GM19238 (cell line): ENCODE measurements around the gene CRYBG2.
A peak's percentile ranks its signal among the peaks of the same experiment; 100 is the strongest.

Experiments used
- DNase-seq: peaks from one replicate; pipeline ENCODE4 v3.0.0; 2011; ENCODE audit warnings: low spot score; ENCODE audit not compliant: insufficient read length

CRYBG2 gene

DNA sequence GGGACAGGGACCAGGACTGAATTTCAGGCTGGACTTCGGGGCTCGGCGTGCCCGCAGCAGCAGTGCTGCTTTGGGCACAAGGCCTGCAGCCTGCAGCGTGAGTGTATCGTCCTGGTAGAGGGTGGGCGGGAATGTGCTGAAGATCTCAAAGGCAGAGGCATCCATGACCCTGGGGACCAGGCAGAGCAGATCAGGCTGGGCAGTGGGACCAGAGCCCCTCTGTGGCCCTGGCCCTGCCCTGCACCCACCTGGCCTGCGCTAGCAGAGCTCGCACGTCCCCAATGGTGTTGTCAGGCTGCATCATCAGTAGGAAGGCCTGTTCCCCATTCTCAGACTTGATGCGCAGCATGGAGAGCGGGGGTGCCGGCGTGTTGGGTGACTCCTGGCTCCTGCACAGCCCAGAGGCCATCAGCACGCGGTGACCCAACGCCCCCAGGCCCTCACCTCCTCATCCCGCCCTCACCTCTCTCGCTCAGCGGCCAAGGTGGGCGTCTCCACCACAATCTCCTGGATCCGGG, 71.5 kb downstream of the CRYBG2 start:
- DNase-seq, result no peak

DNA sequence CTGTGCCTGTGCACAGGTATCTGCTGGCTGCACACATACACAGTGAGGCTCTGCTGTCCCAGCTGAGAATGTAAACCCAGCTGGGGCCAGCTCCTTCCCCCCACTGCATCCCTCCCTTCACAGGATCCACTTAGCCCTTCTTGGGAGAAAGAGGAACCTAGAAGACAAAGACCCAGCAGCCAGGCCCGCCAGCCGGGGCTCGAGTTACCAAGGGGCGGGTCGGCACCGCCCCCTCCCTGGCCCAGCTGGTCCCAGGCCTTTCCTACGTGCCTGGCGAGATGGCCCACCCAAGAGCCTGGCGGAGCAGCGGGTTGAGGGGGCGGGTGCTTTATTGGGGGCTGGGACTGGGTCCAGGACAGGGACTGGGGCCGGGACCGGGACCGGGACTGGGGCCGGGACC, 72.0 kb downstream of the CRYBG2 start:
- no peak for DNase-seq

DNA sequence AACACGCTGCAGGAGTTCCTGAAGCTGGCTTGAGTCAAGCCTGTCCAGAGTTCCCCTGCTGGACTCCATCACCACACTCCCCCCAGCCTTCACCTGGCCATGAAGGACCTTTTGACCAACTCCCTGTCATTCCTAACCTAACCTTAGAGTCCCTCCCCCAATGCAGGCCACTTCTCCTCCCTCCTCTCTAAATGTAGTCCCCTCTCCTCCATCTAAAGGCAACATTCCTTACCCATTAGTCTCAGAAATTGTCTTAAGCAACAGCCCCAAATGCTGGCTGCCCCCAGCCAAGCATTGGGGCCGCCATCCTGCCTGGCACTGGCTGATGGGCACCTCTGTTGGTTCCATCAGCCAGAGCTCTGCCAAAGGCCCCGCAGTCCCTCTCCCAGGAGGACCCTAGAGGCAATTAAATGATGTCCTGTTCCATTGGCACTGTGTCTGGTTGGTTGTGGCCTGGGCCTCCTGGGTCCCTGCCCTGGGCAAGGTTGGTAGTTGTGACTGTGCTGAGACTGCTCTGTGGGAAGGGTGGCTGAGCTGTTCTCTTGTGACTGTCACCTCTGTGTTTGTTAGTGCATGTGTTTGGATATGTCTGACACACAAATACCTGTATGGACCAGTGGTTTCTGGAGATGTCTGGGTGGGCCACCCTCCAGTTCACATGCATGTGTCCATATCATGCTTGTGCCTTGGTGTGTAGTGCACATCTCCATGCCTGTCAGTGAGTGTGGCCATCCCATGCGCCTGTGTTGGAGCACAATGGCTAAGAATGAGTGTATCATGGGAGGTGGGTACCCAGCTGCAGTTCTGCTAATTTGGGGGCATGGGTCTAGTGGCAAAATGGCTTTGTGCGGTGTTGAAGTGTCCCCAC, 72.6 kb downstream of the CRYBG2 start:
- no peak for DNase-seq

DNA sequence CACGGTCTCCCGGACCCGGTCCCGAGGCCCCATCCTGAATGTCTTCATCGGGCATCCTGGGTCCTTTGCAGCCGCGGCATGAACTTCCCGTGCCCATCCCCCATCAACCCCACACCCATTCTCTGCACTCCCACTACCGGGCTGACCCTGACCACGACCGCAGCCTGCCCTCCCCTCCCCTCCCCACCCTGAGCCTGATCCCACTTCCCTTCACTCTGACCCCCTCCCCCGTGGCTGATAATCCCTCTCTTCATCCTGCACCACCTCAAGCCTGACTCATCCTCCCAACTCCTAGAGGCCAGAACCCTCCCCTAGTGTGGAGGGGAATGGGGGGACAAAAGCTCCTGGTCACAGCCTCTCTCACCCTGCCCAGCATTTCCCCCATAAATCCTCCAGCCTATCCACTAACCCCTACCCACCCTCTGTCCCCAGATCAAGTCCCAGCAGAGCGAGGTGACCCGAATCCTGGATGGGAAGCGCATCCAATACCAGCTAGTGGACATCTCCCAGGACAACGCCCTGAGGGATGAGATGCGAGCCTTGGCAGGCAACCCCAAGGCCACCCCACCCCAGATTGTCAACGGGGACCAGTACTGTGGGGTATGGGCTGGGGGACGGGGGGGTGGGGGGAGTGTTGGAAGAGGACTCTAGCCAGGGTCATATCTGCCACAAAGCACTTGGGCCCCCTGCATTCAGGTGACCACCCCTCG, 73.4 kb downstream of the CRYBG2 start:
- DNase-seq, result peak; percentile 30

DNA sequence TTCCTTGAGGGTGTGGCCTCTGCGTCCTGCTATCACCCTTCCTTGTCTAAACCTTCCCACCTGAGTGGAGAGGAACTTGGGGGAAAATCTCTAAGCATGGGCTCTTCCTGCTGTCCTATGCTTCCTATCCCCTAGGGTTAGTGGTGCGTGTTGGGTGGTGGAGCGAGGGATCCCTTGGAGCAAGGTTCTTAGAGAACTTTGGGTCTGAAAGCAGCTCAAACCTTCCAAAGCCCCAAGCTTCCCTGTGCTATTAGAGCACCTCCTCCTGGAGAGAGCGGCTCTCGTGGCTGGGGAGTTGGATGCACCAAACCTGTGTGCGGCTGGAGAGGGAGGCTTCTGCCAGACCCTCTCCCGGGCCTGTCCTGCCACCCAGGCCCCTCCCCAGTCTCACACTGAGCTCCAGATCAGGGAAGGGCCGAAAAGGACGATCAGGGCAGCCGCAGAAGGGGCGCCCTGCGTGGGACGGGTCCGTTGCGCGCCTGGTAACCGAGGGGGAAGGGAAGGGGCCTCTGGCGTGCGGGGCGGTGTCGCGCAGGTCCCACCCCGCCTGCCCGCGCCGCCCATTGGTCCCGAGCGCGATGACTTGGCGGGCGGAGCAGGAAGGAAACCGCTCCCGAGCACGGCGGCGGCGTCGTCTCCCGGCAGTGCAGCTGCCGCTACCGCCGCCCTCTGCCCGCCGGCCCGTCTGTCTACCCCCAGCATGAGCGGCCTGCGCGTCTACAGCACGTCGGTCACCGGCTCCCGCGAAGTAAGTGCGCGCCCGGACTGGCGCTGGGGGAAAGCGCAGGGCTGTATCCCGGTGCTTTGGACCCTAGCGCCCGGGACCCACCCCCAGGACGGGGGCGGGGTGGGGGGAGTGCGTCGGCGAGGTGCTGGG, 74.2 kb downstream of the CRYBG2 start, which contains the start of gene SH3BGRL3:
Gene SH3BGRL3 (plus strand): TSS at position 631 of the 877 bp plus-strand sequence. CDS start 70 bp downstream, at position 701.
- peak; percentile 89 for DNase-seq

DNA sequence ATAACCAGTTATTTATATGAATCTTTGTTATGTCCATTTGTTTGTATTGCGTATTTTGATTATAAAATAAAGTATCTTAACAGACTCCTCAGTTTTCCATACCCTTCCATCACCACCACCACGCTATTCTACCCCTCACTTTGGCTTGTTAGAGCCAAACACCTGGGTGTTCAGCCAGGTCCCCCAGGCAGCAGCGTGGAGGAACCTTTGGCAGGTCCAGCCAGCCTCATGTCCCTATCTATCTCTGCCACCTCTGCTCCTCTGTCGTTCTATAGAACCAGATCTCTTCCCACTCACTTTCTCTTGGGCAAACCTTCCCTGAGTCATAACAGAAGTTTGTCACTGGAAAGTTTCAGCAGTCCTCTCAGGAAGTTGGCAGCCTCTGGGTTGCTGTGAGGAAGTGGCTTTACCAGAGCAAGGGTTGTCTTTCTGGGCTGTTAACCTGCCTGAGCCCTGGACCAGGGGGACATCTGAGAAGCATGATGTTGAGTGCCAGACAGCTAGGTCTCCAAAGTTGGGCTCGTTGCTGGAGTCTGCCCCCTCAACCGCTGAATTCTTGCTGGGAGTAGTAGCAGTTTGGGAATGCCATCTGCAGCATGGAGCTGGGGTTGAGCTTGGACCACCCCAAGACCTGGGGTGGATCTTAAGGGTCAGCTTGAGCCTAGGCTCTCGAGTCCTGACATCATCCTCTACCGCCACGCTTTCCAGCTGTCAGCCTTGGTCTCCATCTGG, 75.0 kb downstream of the CRYBG2 start:
- DNase-seq, result no peak

DNA sequence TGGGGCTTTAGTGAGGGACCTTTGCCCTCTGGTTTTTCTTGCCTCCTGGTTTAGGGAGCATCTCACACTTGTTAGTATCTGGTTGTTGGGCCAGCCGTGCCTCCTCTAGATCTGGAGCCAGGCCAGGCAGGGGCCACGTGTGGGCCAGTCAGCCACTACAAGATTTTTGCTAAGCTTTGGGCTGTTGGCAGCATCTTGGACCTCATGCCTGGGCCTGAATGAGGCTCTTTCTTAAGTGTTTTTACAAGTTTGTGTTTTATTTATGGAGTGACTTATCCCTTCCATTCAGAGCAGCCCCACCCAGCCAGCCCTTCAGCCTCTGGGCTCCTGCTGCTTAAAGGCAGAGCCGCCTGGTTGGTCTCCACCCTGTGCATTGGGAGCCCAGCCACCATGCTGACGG, 75.6 kb downstream of the CRYBG2 start:
- DNase-seq, result no peak

DNA sequence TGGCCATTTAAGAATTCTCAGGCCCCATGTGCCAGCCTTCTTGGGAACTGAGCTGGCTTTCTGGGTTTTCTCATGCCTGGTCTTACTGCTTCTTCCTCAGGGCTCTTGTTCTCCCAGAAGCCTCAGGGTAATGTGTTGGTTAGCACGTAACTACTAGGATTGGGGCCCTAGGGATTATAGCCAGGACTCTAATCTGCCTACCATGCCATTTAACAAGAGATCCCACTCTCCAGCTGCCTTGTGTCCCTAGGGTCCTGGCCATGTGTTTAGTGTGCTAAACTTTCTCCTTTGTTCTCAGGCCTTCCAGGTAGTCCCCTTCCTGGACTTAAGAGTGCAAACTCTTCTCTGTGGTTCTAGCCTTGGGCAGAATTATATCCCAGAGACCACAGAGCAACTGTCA, 76.2 kb downstream of the CRYBG2 start:
- no peak for DNase-seq

DNA sequence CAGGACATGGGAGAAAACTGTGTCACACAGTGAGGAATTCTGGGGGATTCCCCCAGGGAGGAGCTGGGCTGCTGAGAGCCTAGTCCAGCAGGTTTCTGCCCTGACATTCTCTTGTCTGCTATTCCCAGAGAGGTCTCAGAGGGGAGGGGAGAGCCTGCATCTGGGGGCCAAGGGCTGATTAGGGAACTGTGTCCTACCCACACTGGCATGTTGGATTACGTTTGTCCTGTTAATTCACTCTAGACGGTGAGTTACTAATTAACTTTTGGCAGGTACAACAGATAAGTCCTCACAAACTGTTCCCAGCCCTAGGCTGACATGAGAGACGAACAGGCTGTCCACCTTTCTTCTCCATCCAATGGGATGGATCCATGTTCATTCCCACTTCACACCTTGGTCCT, 76.7 kb downstream of the CRYBG2 start:
- no peak for DNase-seq

DNA sequence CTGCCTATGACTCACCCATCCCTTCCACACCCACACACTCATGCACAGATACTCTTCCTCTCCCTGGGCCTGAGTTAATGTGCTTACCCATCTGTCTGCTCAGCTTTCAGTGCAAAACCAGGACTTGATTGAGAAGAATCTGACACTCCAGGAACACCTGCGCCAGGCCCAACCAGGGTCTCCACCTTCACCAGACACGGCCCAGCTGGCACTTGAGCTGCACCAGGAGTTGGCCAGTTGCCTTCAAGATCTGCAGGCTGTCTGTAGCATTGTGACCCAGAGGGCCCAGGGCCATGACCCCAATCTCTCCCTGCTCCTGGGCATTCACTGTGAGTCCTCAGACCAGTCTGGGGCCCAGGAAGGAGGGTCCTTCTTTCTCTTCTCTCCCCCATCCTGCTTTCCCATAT, 77.5 kb downstream of the CRYBG2 start:
- no peak for DNase-seq

DNA sequence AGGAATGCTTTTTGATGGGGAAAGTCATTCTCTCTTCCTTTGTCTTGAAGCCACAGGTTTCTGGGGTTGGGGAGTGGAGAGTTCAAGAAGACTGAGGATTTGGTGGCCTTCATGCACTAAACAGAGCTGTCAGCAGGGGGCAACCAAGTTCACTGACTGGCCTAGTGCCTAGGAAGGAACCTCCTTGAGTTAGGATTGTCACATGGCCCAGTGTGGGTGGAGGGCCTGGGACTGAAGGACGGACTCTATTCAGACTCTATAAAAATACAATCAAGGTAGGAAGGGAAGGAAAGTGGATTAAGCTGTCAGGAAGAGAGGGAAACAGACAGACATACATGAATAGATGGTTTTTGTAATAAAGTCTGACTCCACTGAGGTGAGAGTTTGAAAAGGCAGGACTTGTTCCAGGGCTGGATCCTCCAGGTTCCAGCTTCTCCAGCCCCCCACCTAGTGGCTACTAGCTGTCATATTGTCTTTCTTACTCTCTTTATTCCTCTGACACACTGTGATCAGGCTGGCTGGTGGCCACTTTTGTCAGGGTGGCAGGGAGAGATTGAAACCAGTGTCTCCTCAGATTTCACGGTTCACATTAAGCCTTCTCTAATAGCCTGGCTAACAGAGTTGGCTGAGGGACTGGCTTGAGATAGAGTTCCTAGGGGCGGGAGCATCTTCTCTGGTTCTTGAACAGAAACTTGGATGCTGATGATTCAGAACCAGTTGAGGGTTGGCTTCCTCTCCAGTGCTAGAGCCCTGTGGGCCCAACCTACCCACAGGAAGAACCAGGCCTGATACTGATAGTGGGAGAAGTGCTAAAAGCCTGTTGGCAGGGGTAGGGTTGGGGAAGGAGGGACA, 78.1 kb downstream of the CRYBG2 start:
- DNase-seq, result peak; percentile 78

DNA sequence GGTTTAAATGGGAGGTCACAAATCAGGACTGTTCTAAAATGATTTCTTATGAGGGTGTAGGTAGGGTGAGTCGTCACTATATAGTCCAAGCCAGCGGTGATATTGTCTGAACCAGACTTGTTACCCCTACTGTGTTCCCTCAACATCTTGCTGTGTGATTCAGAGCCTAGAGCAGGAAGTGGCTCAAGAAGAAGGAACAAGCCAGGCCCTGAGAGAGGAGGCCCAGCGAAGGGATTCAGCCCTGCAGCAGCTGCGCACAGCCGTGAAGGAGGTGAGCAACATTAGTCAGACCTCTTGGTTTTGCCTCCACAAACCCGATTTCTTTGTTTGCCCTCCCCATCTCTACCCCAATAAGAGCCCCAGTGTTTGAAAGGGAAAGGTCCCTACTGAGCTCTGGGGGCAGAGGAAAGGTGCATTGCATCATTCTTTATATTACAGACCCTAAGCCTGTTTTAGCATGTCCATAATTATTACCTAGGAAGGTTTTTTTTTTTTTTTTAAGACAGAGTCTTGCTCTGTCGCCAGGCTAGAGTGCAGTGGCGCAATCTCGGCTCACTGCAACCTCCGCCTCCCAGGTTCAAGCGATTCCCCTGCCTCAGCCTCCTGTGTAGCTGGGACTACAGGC, 79.0 kb downstream of the CRYBG2 start:
- DNase-seq, result no peak
